ENCODE measurements around the gene KLC3. TPM values are rescaled to one million over a fixed set of nuclear protein-coding genes. Genes with fewer than 3 reads are reported as not detected.
"Not testable (repeated sequence)": the region's sequence is repeated elsewhere in the genome, so short reads cannot be mapped to it uniquely, and the experiment has no call there.

KLC3 gene
- total RNA-seq, 1 donor from 2014 or later, result not detected

- no peaks in the 10 kb centered on the region for H3K4me1 Mint-ChIP-seq
- H3K27me3 Mint-ChIP-seq (ENCODE audit: low read depth), result peaks cover 13% of the 10 kb centered on the region
- DNase-seq (ENCODE audit: low read depth, low spot score), result no peak
- H3K9me3 Mint-ChIP-seq, result no peaks in the 10 kb centered on the region
- TF ChIP-seq CTCF (conservative IDR thresholded peaks at IDR 0.05), result no peak
- no peak overlapping the region for H3K4me3 Mint-ChIP-seq
- no peak overlapping the region for H3K27ac Mint-ChIP-seq (ENCODE audit: unreplicated experiment)
- no peaks in the 10 kb centered on the region for H3K36me3 Mint-ChIP-seq (ENCODE audit: low read depth)
These were observed 34.0 kb upstream of the KLC3 start for GRCh38 chr19:45306518-45307027.

GRCh38 chr19:45307361-45307760, 33.2 kb upstream of the KLC3 start:
- no peak for DNase-seq (ENCODE audit: low read depth, low spot score)
- peaks cover 13% of the 10 kb centered on the region for H3K27me3 Mint-ChIP-seq (ENCODE audit: low read depth)
- TF ChIP-seq CTCF (conservative IDR thresholded peaks at IDR 0.05), result no peak
- no peaks in the 10 kb centered on the region for H3K9me3 Mint-ChIP-seq
- no peaks in the 10 kb centered on the region for H3K36me3 Mint-ChIP-seq (ENCODE audit: low read depth)
- no peak overlapping the region for H3K27ac Mint-ChIP-seq (ENCODE audit: unreplicated experiment)
- no peak overlapping the region for H3K4me3 Mint-ChIP-seq
- no peaks in the 10 kb centered on the region for H3K4me1 Mint-ChIP-seq

GRCh38 chr19:45309322-45309721, 31.2 kb upstream of the KLC3 start:
- not testable (repeated sequence) for H3K27ac Mint-ChIP-seq (ENCODE audit: unreplicated experiment); H3K9me3 Mint-ChIP-seq; H3K36me3 Mint-ChIP-seq (ENCODE audit: low read depth); H3K4me1 Mint-ChIP-seq; DNase-seq (ENCODE audit: low read depth, low spot score); H3K4me3 Mint-ChIP-seq
- H3K27me3 Mint-ChIP-seq (ENCODE audit: low read depth), result peaks cover 27% of the 10 kb centered on the region

GRCh38 chr19:45311621-45312020, 28.9 kb upstream of the KLC3 start:
- no peak overlapping the region for H3K27ac Mint-ChIP-seq (ENCODE audit: unreplicated experiment)
- TF ChIP-seq CTCF (conservative IDR thresholded peaks at IDR 0.05), result no peak
- no peaks in the 10 kb centered on the region for H3K9me3 Mint-ChIP-seq
- no peak overlapping the region for H3K4me3 Mint-ChIP-seq
- DNase-seq (ENCODE audit: low read depth, low spot score), result no peak
- H3K4me1 Mint-ChIP-seq, result no peaks in the 10 kb centered on the region
- H3K36me3 Mint-ChIP-seq (ENCODE audit: low read depth), result no peaks in the 10 kb centered on the region
- peaks cover 29% of the 10 kb centered on the region for H3K27me3 Mint-ChIP-seq (ENCODE audit: low read depth)

- not testable (repeated sequence) for H3K4me1 Mint-ChIP-seq; H3K27ac Mint-ChIP-seq (ENCODE audit: unreplicated experiment); H3K4me3 Mint-ChIP-seq; DNase-seq (ENCODE audit: low read depth, low spot score); H3K9me3 Mint-ChIP-seq; H3K36me3 Mint-ChIP-seq (ENCODE audit: low read depth)
- peaks cover 34% of the 10 kb centered on the region for H3K27me3 Mint-ChIP-seq (ENCODE audit: low read depth)
These were observed 28.3 kb upstream of the KLC3 start for GRCh38 chr19:45312285-45312684.

GRCh38 chr19:45314708-45315245, 25.8 kb upstream of the KLC3 start:
- H3K36me3 Mint-ChIP-seq (ENCODE audit: low read depth), result no peaks in the 10 kb centered on the region
- no peak for TF ChIP-seq CTCF (conservative IDR thresholded peaks at IDR 0.05)
- H3K4me3 Mint-ChIP-seq, result no peak overlapping the region
- no peak overlapping the region for H3K27ac Mint-ChIP-seq (ENCODE audit: unreplicated experiment)
- peaks cover 6% of the 10 kb centered on the region for H3K4me1 Mint-ChIP-seq
- DNase-seq (ENCODE audit: low read depth, low spot score), result no peak
- H3K9me3 Mint-ChIP-seq, result no peaks in the 10 kb centered on the region
- peaks cover 47% of the 10 kb centered on the region for H3K27me3 Mint-ChIP-seq (ENCODE audit: low read depth)
